ENCODE data around the gene DDAH1. TPM values are rescaled to one million over a fixed set of nuclear protein-coding genes. Genes with fewer than 3 reads are reported as not detected.

Gene DDAH1
- total RNA-seq, 1 experiment from 2014 or later: 36.3 TPM

DNA sequence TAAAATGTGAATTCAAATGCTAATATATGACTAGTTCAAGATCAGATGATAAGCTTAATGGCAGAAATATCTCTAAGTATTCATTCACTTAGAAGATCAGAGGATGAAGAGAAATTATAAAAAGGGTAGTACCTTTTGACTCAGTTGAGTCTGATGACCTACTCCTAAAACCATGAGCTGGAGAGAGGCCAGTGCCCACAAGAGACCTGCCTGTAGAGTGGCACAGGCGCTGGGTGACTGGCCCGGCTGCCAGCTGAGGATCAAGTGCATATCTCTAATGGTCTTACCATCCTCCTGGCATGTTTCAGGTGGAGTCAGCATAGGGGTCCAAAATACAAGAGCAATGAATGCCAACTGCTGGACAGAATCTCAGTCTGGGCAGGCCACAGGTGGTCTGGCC lies 14.1 kb downstream of the DDAH1 start:
- H3K27me3 Mint-ChIP-seq (ENCODE audit: low read depth): no peaks in the 10 kb centered on the region
- no peaks in the 10 kb centered on the region for H3K9me3 Mint-ChIP-seq
- no peak overlapping the region for H4K91ac ChIP-seq (ENCODE audit: insufficient read length, low read depth, low read length)
- no peaks in the 10 kb centered on the region; a peak in 1 of 7 replicates for H3K36me3 Mint-ChIP-seq (ENCODE audit: insufficient read depth in 1 of 3, low read depth in 3 of 3)
- no peak overlapping the region for H3K56ac ChIP-seq (ENCODE audit: insufficient read length, low read depth, low read length)
- H3K4ac ChIP-seq (ENCODE audit: low read depth, low read length): no peak overlapping the region
- no peak overlapping the region for H4K5ac ChIP-seq (ENCODE audit: insufficient read length, low read depth, low read length)
- no peak overlapping the region for H4K8ac ChIP-seq (replicated peaks; ENCODE audit: insufficient read length, low read depth, low read length)
- no peak overlapping the region for H3K4me3 Mint-ChIP-seq
- H2BK15ac ChIP-seq (ENCODE audit: low read depth, low read length): no peak overlapping the region
- no peaks in the 10 kb centered on the region for H3K27me3 ChIP-seq (ENCODE audit: insufficient read depth, low read length)
- no peaks in the 10 kb centered on the region for H3K79me1 ChIP-seq (ENCODE audit: insufficient read depth, low read depth, low read length, poor library complexity, severe bottlenecking)
- H3K27ac Mint-ChIP-seq: no peak overlapping the region
- H2AK5ac ChIP-seq (ENCODE audit: insufficient read length, low read length): no peak overlapping the region
- TF ChIP-seq, protein P1, sequence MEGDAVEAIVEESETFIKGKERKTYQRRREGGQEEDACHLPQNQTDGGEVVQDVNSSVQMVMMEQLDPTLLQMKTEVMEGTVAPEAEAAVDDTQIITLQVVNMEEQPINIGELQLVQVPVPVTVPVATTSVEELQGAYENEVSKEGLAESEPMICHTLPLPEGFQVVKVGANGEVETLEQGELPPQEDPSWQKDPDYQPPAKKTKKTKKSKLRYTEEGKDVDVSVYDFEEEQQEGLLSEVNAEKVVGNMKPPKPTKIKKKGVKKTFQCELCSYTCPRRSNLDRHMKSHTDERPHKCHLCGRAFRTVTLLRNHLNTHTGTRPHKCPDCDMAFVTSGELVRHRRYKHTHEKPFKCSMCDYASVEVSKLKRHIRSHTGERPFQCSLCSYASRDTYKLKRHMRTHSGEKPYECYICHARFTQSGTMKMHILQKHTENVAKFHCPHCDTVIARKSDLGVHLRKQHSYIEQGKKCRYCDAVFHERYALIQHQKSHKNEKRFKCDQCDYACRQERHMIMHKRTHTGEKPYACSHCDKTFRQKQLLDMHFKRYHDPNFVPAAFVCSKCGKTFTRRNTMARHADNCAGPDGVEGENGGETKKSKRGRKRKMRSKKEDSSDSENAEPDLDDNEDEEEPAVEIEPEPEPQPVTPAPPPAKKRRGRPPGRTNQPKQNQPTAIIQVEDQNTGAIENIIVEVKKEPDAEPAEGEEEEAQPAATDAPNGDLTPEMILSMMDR (conservative IDR thresholded peaks at IDR 0.05): no peak
- H2BK12ac ChIP-seq (ENCODE audit: insufficient read length, low read depth, low read length): no peak overlapping the region
- no peak for DNase-seq
- H3K79me2 ChIP-seq (ENCODE audit: insufficient read depth, low read length): no peaks in the 10 kb centered on the region
- H2BK120ac ChIP-seq (ENCODE audit: low read depth, low read length, poor library complexity, severe bottlenecking): no peak overlapping the region
- no peaks in the 10 kb centered on the region for H3K23me2 ChIP-seq (ENCODE audit: insufficient read length, low read depth, low read length, poor library complexity, severe bottlenecking)
- no peak overlapping the region for H2BK20ac ChIP-seq (ENCODE audit: low read depth, low read length, poor library complexity, severe bottlenecking)
- H3K4me1 Mint-ChIP-seq: peaks cover 22 to 24% of the 10 kb centered on the region in 2 experiments
- no peak overlapping the region for H3K23ac ChIP-seq (ENCODE audit: insufficient read length, low read depth, low read length)
- H3K4me1 ChIP-seq (ENCODE audit: insufficient read depth, low read length): peaks cover 13% of the 10 kb centered on the region; the same call in 1 of the 2 replicates
- no peak overlapping the region for H3K4me2 ChIP-seq (ENCODE audit: insufficient read depth, insufficient read length, low read length)
- H2BK5ac ChIP-seq (ENCODE audit: insufficient read length, low read length): no peak overlapping the region
- no peak overlapping the region for H3K27ac ChIP-seq (ENCODE audit: insufficient read length, low read depth, low read length)
- no peaks in the 10 kb centered on the region for H4K20me1 ChIP-seq (ENCODE audit: control insufficient read depth, insufficient read depth, insufficient read length)
- no peaks in the 10 kb centered on the region for H3K9me3 ChIP-seq (ENCODE audit: control insufficient read depth, low read depth, low read length)
- no peak overlapping the region for H3K18ac ChIP-seq (ENCODE audit: insufficient read length, low read depth, low read length)
- no peak overlapping the region for H3K14ac ChIP-seq (ENCODE audit: insufficient read depth, low read length)
- no CpG with 5 or more reads among the region's 2 CpGs for WGBS (ENCODE audit: extremely low coverage, insufficient read length, low lambda C conversion rate)
- H2AFZ ChIP-seq (ENCODE audit: low read length): no peak overlapping the region
- no peak overlapping the region for H3K9ac ChIP-seq (ENCODE audit: extremely low read depth, insufficient read length, low read length)
- no peak overlapping the region for H3T11ph ChIP-seq (ENCODE audit: low read length)

Measured in H9 (cell line).